Stimulated activated CD8-positive, alpha-beta memory T cell treated with anti-CD3 and anti-CD28 coated beads, Interleukin-15, amount 100 ng/mL, for 1 hour (primary cell): ENCODE measurements around the gene RNASE9.
"Not testable (repeated sequence)": the region's sequence is repeated elsewhere in the genome, so short reads cannot be mapped to it uniquely, and the experiment has no call there.

Experiments used
- DNase-seq: peaks from one replicate; pipeline ENCODE4 v3.0.0-alpha.2; 2020; ENCODE audit warnings: low read depth

The RNASE9 gene

GRCh38 chr14:20572382-20572990, 11.6 kb upstream of the RNASE9 start:
- not testable (repeated sequence) for DNase-seq

GRCh38 chr14:20570720-20571119, 9.9 kb upstream of the RNASE9 start:
- not testable (repeated sequence) for DNase-seq

- not testable (repeated sequence) for DNase-seq
Observed at GRCh38 chr14:20569865-20570264, 9.0 kb upstream of the RNASE9 start.

GRCh38 chr14:20569066-20569465, 8.2 kb upstream of the RNASE9 start:
- no peak for DNase-seq

- no peak for DNase-seq
Observed at GRCh38 chr14:20568393-20568792, 7.5 kb upstream of the RNASE9 start.

- DNase-seq, result not testable (repeated sequence)
Observed at GRCh38 chr14:20567199-20567598, 6.4 kb upstream of the RNASE9 start.

- DNase-seq, result no peak
Observed at GRCh38 chr14:20564501-20564997, 3.7 kb upstream of the RNASE9 start.

GRCh38 chr14:20563971-20564370, 3.1 kb upstream of the RNASE9 start:
- no peak for DNase-seq

GRCh38 chr14:20559461-20559904, 1.4 kb downstream of the RNASE9 start:
- no peak for DNase-seq

GRCh38 chr14:20557212-20557542, 3.7 kb downstream of the RNASE9 start:
- DNase-seq, result no peak

- no peak for DNase-seq
Observed at GRCh38 chr14:20556500-20557211, 4.2 kb downstream of the RNASE9 start.

GRCh38 chr14:20555845-20556244, 5.0 kb downstream of the RNASE9 start:
- DNase-seq, result no peak

GRCh38 chr14:20553024-20553423, 7.8 kb downstream of the RNASE9 start:
- no peak for DNase-seq

- DNase-seq, result no peak
Observed at GRCh38 chr14:20551606-20552005, 9.2 kb downstream of the RNASE9 start.

- no peak for DNase-seq
Observed at GRCh38 chr14:20550926-20551325, 9.9 kb downstream of the RNASE9 start.

- DNase-seq, result no peak
Observed at GRCh38 chr14:20548414-20549158, 12.3 kb downstream of the RNASE9 start.

- no peak for DNase-seq
Observed at GRCh38 chr14:20546877-20547276, 14.0 kb downstream of the RNASE9 start.

GRCh38 chr14:20539906-20540305, 20.9 kb downstream of the RNASE9 start:
- no peak for DNase-seq

- peak; percentile 66 for DNase-seq
Observed at GRCh38 chr14:20530771-20531571, 29.9 kb downstream of the RNASE9 start.

GRCh38 chr14:20529806-20530205, 31.0 kb downstream of the RNASE9 start:
- DNase-seq, result no peak

- DNase-seq, result no peak
Observed at GRCh38 chr14:20524027-20524426, 36.8 kb downstream of the RNASE9 start.

GRCh38 chr14:20522332-20522731, 38.5 kb downstream of the RNASE9 start:
- DNase-seq, result no peak
